HG02852 (cell line): ENCODE results near the gene HSDL2.
"Not testable (repeated sequence)": the region's sequence is repeated elsewhere in the genome, so short reads cannot be mapped to it uniquely, and the experiment has no call there.

Experiments
- ATAC-seq: cut with Tn5 transposase; IDR thresholded peaks from one replicate; pipeline ENCODE4 v1.9.1; 2021; ENCODE audit warnings: mild to moderate bottlenecking, moderate library complexity; ENCODE audit not compliant: unreplicated experiment

The HSDL2 gene

GRCh38 chr9:112494153-112494552 is 114.2 kb downstream of the HSDL2 start:
- no peak for ATAC-seq

GRCh38 chr9:112495614-112496013 is 115.7 kb downstream of the HSDL2 start:
- ATAC-seq = no peak

GRCh38 chr9:112496074-112496722 is 116.3 kb downstream of the HSDL2 start:
- ATAC-seq = no peak

GRCh38 chr9:112500842-112501241 is 120.9 kb downstream of the HSDL2 start:
- ATAC-seq = no peak

- ATAC-seq = no peak
Measured at GRCh38 chr9:112501287-112501686, 121.4 kb downstream of the HSDL2 start.

- no peak for ATAC-seq
Measured at GRCh38 chr9:112502175-112502946, 122.5 kb downstream of the HSDL2 start.

- no peak for ATAC-seq
Measured at GRCh38 chr9:112503170-112503569, 123.3 kb downstream of the HSDL2 start.

- ATAC-seq = no peak
Measured at GRCh38 chr9:112505086-112505485, 125.2 kb downstream of the HSDL2 start.

GRCh38 chr9:112505607-112506006 is 125.7 kb downstream of the HSDL2 start:
- no peak for ATAC-seq

GRCh38 chr9:112506571-112506970 is 126.7 kb downstream of the HSDL2 start:
- no peak for ATAC-seq

GRCh38 chr9:112507001-112507680 is 127.2 kb downstream of the HSDL2 start:
- no peak for ATAC-seq

GRCh38 chr9:112508377-112508776 is 128.5 kb downstream of the HSDL2 start:
- no peak for ATAC-seq

- not testable (repeated sequence) for ATAC-seq
Measured at GRCh38 chr9:112512377-112512776, 132.5 kb downstream of the HSDL2 start.

- no peak for ATAC-seq
Measured at GRCh38 chr9:112516769-112517168, 136.9 kb downstream of the HSDL2 start.

GRCh38 chr9:112520069-112520468 is 140.2 kb downstream of the HSDL2 start:
- no peak for ATAC-seq

GRCh38 chr9:112520656-112521055 is 140.7 kb downstream of the HSDL2 start:
- ATAC-seq = no peak
